ENCODE results near the gene C3.

Gene C3

DNA sequence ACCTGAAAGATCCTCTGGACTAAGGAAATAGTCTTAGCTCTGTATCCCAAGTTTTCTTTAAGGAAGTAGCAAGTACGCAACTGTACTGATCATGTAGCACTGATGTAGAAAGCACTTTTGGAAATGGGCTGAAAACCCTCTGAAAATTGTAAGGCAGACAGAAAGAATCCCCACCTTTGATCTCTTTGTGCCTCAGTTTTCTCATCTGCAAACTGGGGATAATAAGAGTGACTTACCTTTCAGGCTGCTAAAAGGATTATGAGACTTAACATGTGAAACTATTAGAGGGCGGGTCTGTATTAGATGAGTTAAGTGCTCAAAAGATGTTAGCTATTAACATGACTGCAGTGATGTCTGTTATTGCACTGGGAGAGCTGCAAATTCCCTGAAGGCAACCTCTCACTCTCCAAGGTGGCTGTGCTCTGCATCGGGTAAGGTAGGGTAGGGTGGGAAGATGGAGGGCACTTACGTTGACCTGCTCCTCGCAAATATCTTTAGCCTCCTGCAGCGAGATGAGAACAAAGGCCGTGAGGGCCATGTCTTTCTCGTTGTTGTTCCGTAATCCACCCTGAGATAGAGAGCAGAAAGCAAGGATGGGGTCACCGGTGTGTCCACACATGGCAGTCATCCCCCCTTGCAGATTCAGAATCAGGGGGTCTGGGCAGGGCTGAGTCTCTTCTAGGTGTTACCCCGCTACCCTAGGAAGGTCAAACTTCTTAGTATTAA is 30.1 kb downstream of the C3 start:
- Mint-ChIP-seq H3K27ac (no peak overlapping the region), H3K27me3 (ENCODE audit: low read depth) (no peaks in the 10 kb centered on the region)

DNA sequence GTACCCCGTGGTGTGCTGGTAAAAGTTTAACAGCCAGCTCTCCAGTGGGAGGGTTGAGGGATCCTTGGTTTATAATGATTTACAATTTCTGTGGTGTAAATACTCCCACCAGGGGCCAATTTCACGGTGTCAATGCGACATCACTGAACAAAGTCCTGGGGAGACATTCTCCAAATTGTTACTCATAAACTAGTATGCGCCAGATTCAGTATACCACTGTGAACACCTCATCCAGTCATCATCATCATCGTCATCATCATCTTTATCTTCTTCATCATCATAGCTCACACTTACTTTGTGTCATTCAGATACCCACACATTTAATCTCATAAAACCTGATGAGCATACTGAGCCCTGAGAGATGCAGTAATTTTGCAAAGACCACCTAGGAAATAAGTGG is 33.3 kb downstream of the C3 start:
- H3K9me3 Mint-ChIP-seq: no peaks in the 10 kb centered on the region
- H3K4me3 Mint-ChIP-seq: no peak overlapping the region
- peaks cover 5% of the 10 kb centered on the region for H3K4me1 Mint-ChIP-seq (ENCODE audit: low read depth)
- no peaks in the 10 kb centered on the region for H3K27me3 Mint-ChIP-seq (ENCODE audit: low read depth)
- no peaks in the 10 kb centered on the region for H3K36me3 Mint-ChIP-seq (ENCODE audit: low read depth)
- no peak overlapping the region for H3K27ac Mint-ChIP-seq
- DNase-seq (ENCODE audit: low spot score): peak; percentile 36

More for the DNA sequence above, 30.1 kb downstream of the C3 start:
- DNase-seq (ENCODE audit: low spot score): no peak
- no peak overlapping the region for H3K4me3 Mint-ChIP-seq
- no peaks in the 10 kb centered on the region for H3K9me3 Mint-ChIP-seq
- H3K36me3 Mint-ChIP-seq (ENCODE audit: low read depth): no peaks in the 10 kb centered on the region
- peaks cover 5% of the 10 kb centered on the region for H3K4me1 Mint-ChIP-seq (ENCODE audit: low read depth)

DNA sequence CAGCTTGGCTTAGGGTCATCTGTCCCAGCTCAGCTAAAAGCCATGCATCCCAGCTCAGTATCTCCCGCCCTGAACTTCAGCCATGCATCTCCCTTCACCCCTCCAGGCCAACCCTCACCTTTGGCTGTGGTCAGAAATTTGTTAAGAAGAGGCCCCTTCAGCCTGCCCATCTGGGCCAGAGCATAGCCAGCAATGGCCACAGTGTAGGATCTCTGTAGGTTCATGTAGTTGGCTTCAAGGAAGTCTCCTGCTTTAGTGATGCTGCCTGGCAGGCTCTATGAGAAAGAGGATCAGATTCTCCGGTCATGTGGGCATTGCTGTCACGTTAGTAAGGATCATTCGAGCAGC is 33.8 kb downstream of the C3 start:
- Mint-ChIP-seq H3K27ac (no peak overlapping the region), H3K36me3 (ENCODE audit: low read depth) (no peaks in the 10 kb centered on the region), H3K4me3 (no peak overlapping the region), H3K4me1 (ENCODE audit: low read depth) (peaks cover 5% of the 10 kb centered on the region), H3K9me3 (no peaks in the 10 kb centered on the region), H3K27me3 (ENCODE audit: low read depth) (no peaks in the 10 kb centered on the region)
- no peak for DNase-seq (ENCODE audit: low spot score)

DNA sequence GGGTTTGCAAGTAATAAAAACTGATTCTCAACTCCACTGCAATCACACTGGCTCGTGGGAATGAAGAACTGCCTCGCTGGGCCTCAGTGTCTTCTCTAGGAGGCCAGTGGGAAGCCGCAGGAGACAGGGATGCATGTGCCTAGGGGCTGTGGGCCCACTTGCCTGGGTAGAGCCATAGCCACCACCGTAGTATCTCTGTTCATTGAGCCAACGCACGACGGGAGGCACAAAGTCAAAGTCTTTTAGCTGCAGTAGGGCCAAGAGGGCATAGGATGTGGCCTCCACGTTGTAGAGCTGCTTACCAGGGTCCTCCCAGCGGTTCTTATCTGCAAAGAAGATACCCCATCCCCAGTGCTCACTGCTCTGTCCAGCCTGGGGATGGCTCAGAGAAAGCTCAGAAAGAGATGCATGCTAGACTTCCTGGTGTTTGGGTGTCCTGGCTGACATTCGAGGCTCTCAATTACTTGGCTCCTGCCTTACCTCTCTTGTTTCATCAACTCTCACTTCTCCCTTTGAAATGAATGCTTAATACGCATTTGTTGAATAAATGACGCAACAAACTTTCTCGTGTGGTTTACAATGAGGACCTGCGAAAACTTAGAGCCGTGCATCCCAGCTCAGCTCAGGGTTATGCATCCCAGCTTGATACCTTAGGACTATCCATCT is 34.4 kb downstream of the C3 start:
- DNase-seq (ENCODE audit: low spot score): no peak
- no peak overlapping the region for H3K4me3 Mint-ChIP-seq
- no peaks in the 10 kb centered on the region for H3K9me3 Mint-ChIP-seq
- H3K27ac Mint-ChIP-seq: no peak overlapping the region
- H3K36me3 Mint-ChIP-seq (ENCODE audit: low read depth): no peaks in the 10 kb centered on the region
- no peaks in the 10 kb centered on the region for H3K27me3 Mint-ChIP-seq (ENCODE audit: low read depth)
- peaks cover 7% of the 10 kb centered on the region for H3K4me1 Mint-ChIP-seq (ENCODE audit: low read depth)

DNA sequence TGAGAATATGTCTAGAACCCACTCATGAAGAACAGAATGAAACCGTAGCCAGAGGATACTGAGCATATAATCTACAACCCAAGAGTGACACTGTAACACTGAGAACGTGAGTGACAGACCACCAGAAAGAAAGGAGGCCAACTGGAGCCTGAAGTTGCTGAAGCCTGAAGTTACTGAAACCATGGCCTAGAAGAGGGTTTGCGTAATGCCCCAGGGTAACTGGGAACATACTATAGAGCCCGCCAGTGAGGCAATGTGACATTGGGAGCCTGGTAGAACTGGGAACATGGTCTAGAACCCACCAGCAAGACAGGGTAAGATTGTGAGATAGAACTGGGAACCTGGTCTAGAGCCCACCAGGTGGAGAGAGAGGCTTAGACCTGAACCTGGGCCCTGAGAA is 35.0 kb downstream of the C3 start:
- Mint-ChIP-seq H3K27me3 (ENCODE audit: low read depth) (no peaks in the 10 kb centered on the region), H3K4me1 (ENCODE audit: low read depth) (peaks cover 10% of the 10 kb centered on the region), H3K4me3 (no peak overlapping the region), H3K27ac (no peak overlapping the region), H3K36me3 (ENCODE audit: low read depth) (no peaks in the 10 kb centered on the region), H3K9me3 (no peaks in the 10 kb centered on the region)
- no peak for DNase-seq (ENCODE audit: low spot score)

DNA sequence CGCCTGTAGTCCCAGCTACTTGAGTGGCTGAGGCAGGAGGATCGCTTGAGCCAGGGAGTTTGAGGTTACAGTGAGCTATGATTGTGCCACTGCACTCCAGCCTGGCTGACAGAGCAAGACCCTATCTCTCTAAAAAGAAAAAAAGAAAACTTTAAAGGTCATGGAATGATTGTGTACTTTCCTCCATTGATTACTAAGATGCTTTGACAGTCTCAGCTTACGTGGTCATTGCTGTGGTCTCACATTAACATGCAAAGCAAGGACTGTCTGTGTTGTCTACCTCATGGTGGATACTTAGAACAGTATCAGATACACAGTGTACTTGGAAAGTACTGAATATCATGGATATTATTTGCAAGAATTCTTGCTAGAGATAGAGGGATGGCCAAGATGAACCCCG is 36.5 kb downstream of the C3 start:
- Mint-ChIP-seq H3K27ac (no peak overlapping the region), H3K4me1 (ENCODE audit: low read depth) (peaks cover 20% of the 10 kb centered on the region), H3K4me3 (no peak overlapping the region), H3K27me3 (ENCODE audit: low read depth) (no peaks in the 10 kb centered on the region), H3K36me3 (ENCODE audit: low read depth) (no peaks in the 10 kb centered on the region), H3K9me3 (no peaks in the 10 kb centered on the region)
- no peak for DNase-seq (ENCODE audit: low spot score)

DNA sequence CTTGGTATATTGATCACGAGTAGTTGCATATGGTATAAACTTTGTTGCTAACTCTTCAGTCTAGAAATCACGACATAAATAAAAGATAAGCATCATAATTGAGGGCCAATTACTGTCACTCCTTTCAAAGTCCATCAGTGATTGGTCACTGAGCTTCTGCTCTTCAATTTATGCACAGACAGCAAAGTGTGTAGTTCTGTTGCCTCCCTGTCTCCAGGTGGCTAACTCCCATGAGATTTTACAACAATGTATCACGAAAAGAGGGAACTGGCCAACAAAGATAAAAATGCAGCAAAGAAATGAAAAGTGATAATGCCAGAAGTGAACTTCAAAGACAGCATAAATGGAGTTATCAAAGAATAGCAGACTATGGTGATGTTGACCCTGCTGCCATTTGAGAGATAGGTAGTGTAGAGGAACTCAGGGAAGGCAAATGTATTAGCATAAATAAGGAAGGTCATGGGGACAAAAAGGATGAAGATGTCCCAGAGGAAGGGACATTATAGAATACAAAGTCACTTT is 37.8 kb downstream of the C3 start:
- Mint-ChIP-seq H3K4me1 (ENCODE audit: low read depth) (peaks cover 24% of the 10 kb centered on the region), H3K27me3 (ENCODE audit: low read depth) (no peaks in the 10 kb centered on the region), H3K9me3 (peaks cover 3% of the 10 kb centered on the region), H3K4me3 (no peak overlapping the region), H3K36me3 (ENCODE audit: low read depth) (no peaks in the 10 kb centered on the region), H3K27ac (no peak overlapping the region)
- DNase-seq (ENCODE audit: low spot score): no peak

DNA sequence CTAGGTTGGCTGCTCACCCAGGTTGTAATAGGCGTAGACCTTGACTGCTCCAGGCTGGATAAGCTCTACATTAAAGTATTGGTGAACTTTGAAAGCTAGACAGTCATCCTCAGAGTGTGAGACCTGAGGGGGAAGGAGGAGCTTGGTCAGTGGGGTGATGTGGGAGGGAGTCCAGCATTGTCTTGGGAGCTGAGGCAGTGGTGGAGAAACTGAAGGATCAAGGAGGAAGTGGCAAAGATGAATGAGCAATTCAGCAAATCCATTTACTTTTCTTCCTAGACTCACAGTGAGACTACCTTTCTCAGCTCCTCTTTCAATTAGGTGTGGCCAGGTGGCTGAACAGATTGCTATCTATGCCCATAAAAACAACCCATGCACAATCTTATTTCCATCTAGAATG is 40.3 kb downstream of the C3 start:
- no peak overlapping the region for H3K27ac Mint-ChIP-seq
- H3K36me3 Mint-ChIP-seq (ENCODE audit: low read depth): no peaks in the 10 kb centered on the region
- peaks cover 40% of the 10 kb centered on the region for H3K4me1 Mint-ChIP-seq (ENCODE audit: low read depth)
- no peaks in the 10 kb centered on the region for H3K27me3 Mint-ChIP-seq (ENCODE audit: low read depth)
- H3K4me3 Mint-ChIP-seq: no peak overlapping the region
- H3K9me3 Mint-ChIP-seq: peaks cover 4% of the 10 kb centered on the region
- DNase-seq (ENCODE audit: low spot score): no peak

DNA sequence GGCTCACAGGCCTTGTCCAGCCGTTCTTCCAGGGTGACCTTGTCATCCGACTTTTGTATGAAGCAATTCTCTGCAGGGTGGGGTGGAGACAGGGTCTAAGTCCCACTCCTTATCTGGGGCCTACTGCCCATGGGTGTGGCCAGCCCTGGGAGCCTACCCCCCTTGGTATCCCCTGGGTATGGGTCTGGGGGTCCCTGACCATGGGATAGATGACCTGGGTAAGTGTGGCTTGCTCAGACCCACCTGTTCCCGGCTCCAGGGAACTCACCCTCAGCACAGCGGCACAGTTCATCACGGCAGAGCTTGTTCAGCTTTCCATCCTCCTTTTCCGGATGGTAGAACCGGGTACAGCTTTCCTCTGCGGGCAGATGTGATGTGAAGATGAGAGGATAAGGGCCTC is 41.3 kb downstream of the C3 start:
- Mint-ChIP-seq H3K4me3 (no peak overlapping the region), H3K36me3 (ENCODE audit: low read depth) (no peaks in the 10 kb centered on the region), H3K27me3 (ENCODE audit: low read depth) (no peaks in the 10 kb centered on the region), H3K9me3 (peaks cover 4% of the 10 kb centered on the region), H3K4me1 (ENCODE audit: low read depth) (peaks cover 49% of the 10 kb centered on the region), H3K27ac (no peak overlapping the region)
- no peak for DNase-seq (ENCODE audit: low spot score)

DNA sequence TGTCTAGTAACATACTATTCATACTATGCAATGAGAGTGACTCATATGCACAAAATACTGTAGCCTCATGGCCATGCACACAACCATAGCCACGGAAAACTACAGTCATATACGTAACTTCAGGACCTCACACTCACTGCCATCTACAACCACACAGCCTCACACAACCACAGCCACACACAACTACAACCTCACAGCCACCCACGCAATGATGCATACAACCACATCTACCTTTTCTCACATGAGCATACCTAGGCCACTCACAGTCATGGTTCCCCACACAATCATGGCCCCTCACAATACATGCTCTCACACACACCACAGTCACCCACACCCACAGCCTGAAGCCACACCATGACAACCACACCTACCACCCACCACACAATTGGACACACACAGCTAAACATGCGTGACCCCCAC is 41.8 kb downstream of the C3 start:
- no peaks in the 10 kb centered on the region for H3K36me3 Mint-ChIP-seq (ENCODE audit: low read depth)
- peak; percentile 87 for DNase-seq (ENCODE audit: low spot score)
- no peak overlapping the region for H3K4me3 Mint-ChIP-seq
- peaks cover 53% of the 10 kb centered on the region for H3K4me1 Mint-ChIP-seq (ENCODE audit: low read depth)
- H3K27me3 Mint-ChIP-seq (ENCODE audit: low read depth): no peaks in the 10 kb centered on the region
- H3K27ac Mint-ChIP-seq: peak overlapping the region; percentile 5
- H3K9me3 Mint-ChIP-seq: peaks cover 4% of the 10 kb centered on the region

DNA sequence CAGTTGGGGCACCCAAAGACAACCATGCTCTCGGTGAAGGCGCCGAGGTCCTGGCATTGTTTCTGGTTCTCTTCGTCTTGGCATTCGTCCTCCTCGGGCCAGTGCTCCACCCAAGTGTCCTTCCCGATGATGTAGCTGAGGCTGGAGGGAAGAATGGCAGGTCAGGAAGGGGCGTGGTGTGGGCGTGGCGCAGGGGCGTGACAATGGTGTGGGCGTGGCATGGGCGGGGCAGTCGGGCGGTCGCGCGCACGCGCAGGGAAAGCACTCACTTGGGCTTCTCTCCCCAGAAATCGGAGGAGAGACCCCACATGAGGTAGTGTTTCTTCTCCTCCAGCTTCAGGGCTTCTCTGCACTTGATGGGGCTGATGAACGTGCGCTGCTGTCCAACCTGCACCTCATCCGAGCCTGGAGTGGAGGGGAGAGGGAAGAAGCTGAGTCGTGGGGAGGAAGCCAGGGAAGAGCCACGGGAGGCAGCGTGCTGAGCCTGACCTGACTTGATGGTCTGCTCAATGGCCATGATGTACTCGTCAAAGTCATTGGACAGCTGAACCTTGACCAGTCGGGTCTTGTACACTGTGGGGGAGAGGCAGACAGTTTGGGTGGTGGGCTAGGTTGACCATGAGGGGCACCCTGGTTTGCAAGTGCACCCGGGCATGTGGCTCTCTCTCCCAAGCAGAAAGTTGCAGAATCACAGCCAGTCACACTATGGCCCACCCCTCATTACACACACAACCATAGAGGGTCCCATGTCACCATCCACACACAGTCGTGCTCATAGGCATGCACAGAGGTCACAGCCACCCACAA is 42.4 kb downstream of the C3 start:
- Mint-ChIP-seq H3K27me3 (ENCODE audit: low read depth) (no peaks in the 10 kb centered on the region), H3K9me3 (peaks cover 4% of the 10 kb centered on the region), H3K4me3 (peak overlapping the region; percentile 53), H3K36me3 (ENCODE audit: low read depth) (no peaks in the 10 kb centered on the region), H3K4me1 (ENCODE audit: low read depth) (peaks cover 55% of the 10 kb centered on the region), H3K27ac (peak overlapping the region; percentile 48)
- peak; percentile 57 for DNase-seq (ENCODE audit: low spot score)

DNA sequence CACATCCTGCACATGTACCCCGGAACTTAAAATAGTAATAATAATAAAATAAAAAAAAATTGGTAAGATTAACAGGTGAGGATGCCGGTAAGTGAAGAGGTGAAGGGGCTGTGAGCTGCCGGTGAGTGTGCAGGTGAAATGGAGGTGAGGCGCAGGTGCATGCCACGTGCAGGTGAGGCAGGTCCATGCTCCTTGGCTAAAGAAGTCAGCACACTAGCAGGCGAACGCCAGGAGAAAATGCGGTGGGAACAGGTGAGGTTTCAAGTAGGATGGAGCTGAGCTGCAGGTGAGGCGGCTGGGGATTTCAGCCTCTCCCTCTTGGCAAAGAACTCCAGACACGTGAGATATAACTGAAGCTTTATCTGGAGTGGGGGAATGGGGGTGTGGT is 43.0 kb downstream of the C3 start:
- H3K4me1 Mint-ChIP-seq (ENCODE audit: low read depth): peaks cover 58% of the 10 kb centered on the region
- DNase-seq (ENCODE audit: low spot score): no peak
- H3K4me3 Mint-ChIP-seq: peak overlapping the region; percentile 53
- peaks cover 4% of the 10 kb centered on the region for H3K9me3 Mint-ChIP-seq
- H3K27me3 Mint-ChIP-seq (ENCODE audit: low read depth): no peaks in the 10 kb centered on the region
- H3K36me3 Mint-ChIP-seq (ENCODE audit: low read depth): no peaks in the 10 kb centered on the region
- peak overlapping the region; percentile 48 for H3K27ac Mint-ChIP-seq

DNA sequence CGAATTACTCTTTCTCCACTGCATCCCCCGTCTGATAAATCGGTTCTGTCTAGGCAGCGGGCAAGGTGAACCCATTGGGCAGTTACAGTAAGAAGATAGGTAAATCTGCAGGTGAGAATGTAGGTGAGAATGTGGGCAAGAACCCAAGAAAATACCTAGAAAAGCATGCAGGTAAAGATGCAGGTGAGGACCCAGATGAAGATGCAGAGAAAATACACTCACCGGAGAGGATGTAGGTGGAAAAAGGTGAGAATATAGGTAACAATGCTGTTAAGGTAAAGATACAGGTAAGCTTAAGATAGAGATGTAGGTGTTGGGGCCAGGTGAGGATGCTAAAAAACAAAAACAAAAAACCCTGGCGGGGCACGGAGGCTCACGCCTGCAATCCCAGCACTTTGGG is 44.2 kb downstream of the C3 start:
- DNase-seq (ENCODE audit: low spot score): no peak
- peaks cover 61% of the 10 kb centered on the region for H3K4me1 Mint-ChIP-seq (ENCODE audit: low read depth)
- no peak overlapping the region for H3K27ac Mint-ChIP-seq
- H3K4me3 Mint-ChIP-seq: no peak overlapping the region
- H3K27me3 Mint-ChIP-seq (ENCODE audit: low read depth): no peaks in the 10 kb centered on the region
- H3K9me3 Mint-ChIP-seq: peaks cover 4% of the 10 kb centered on the region
- no peaks in the 10 kb centered on the region for H3K36me3 Mint-ChIP-seq (ENCODE audit: low read depth)

DNA sequence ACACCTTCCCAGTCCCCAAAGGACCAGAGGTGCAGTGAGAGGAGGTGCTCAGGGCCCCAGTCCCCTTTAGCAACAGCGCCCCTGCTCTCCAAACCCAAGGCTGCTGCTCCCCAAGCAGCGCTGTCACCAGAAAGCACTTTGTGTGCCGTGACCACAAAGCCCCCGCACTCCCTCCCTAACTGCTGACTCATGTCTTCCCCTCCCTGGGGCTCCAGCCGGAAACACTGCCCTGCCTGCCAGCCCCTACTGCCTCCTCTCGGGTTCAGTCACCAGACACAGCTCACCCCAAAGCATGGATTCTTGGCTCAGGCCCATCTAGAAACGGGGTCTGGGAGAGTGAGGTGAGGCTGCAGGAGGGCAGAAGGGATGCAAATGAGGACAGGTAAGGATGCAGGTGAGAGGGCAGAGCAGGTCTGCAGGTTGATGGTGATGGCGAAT is 45.6 kb downstream of the C3 start:
- H3K9me3 Mint-ChIP-seq: peaks cover 4% of the 10 kb centered on the region
- H3K27me3 Mint-ChIP-seq (ENCODE audit: low read depth): no peaks in the 10 kb centered on the region
- H3K36me3 Mint-ChIP-seq (ENCODE audit: low read depth): no peaks in the 10 kb centered on the region
- DNase-seq (ENCODE audit: low spot score): peak; percentile 96
- H3K4me3 Mint-ChIP-seq: peak overlapping the region; percentile 77
- H3K27ac Mint-ChIP-seq: peak overlapping the region; percentile 91
- peaks cover 60% of the 10 kb centered on the region for H3K4me1 Mint-ChIP-seq (ENCODE audit: low read depth)

All from T-helper 2 cell treated with Interferon-gamma antibody and Interleukin-4, amounts not matched to agents 5 μg/mL and 100 μg/mL, for 36 hours (primary cell).